IPS-18c (cell line): ENCODE data around the gene ACSM3.

ENCODE experiments used
- H3K4me3 ChIP-seq: 2 replicates; pipeline ENCODE4 v1.7.0; 2013; ENCODE audit warnings: low read depth, mild to moderate bottlenecking, low read length, moderate library complexity; ENCODE audit not compliant: insufficient read depth
- H3K9me3 ChIP-seq: one replicate; pipeline ENCODE4 v1.6.1; 2013; ENCODE audit warnings: mild to moderate bottlenecking, low read length, moderate library complexity; ENCODE audit not compliant: control insufficient read depth, insufficient read depth

The ACSM3 gene

GRCh38 chr16:20826039-20826566, 62.3 kb downstream of the ACSM3 start:
- no peaks in the 10 kb centered on the region for H3K9me3 ChIP-seq
- H3K4me3 ChIP-seq: no peak overlapping the region

GRCh38 chr16:20829536-20829935, 65.7 kb downstream of the ACSM3 start:
- no peak overlapping the region for H3K4me3 ChIP-seq
- no peaks in the 10 kb centered on the region for H3K9me3 ChIP-seq

- no peak overlapping the region for H3K4me3 ChIP-seq
- no peaks in the 10 kb centered on the region for H3K9me3 ChIP-seq
These were observed 66.6 kb downstream of the ACSM3 start for GRCh38 chr16:20830372-20830771.

- H3K4me3 ChIP-seq: no peak overlapping the region
- no peaks in the 10 kb centered on the region for H3K9me3 ChIP-seq
These were observed 69.3 kb downstream of the ACSM3 start for GRCh38 chr16:20833086-20833485.

GRCh38 chr16:20838240-20838639, 74.4 kb downstream of the ACSM3 start:
- Histone ChIP-seq H3K9me3 (peaks cover 2% of the 10 kb centered on the region), H3K4me3 (no peak overlapping the region)

GRCh38 chr16:20839504-20839903, 75.7 kb downstream of the ACSM3 start:
- H3K9me3 ChIP-seq: peaks cover 2% of the 10 kb centered on the region
- no peak overlapping the region for H3K4me3 ChIP-seq

GRCh38 chr16:20844054-20844453, 80.2 kb downstream of the ACSM3 start:
- no peak overlapping the region for H3K4me3 ChIP-seq

GRCh38 chr16:20844588-20844987, 80.8 kb downstream of the ACSM3 start:
- Histone ChIP-seq H3K4me3 (no peak overlapping the region), H3K9me3 (peaks cover 2% of the 10 kb centered on the region)

More at GRCh38 chr16:20844054-20844453, 80.2 kb downstream of the ACSM3 start:
- H3K9me3 ChIP-seq: peaks cover 2% of the 10 kb centered on the region

- Histone ChIP-seq H3K9me3 (peaks cover 2% of the 10 kb centered on the region), H3K4me3 (no peak overlapping the region)
These were observed 82.2 kb downstream of the ACSM3 start for GRCh38 chr16:20846030-20846429.

GRCh38 chr16:20846551-20846950, 82.7 kb downstream of the ACSM3 start:
- no peak overlapping the region for H3K4me3 ChIP-seq
- peaks cover 2% of the 10 kb centered on the region for H3K9me3 ChIP-seq
